Stimulated activated CD8-positive, alpha-beta memory T cell treated with anti-CD3 and anti-CD28 coated beads, Interleukin-7, amount 100 ng/mL, for 24 hours (primary cell): ENCODE measurements around the gene CELF1.
"Not testable (repeated sequence)": the region's sequence is repeated elsewhere in the genome, so short reads cannot be mapped to it uniquely, and the experiment has no call there.

Source experiments
- DNase-seq: peaks from one replicate; pipeline ENCODE4 v3.0.0-alpha.2; 2020; ENCODE audit warnings: low read depth

Gene CELF1

GRCh38 chr11:47538741-47539565 lies 14.0 kb downstream of the CELF1 start:
- DNase-seq, result no peak

- DNase-seq, result no peak
These were observed 16.0 kb downstream of the CELF1 start for GRCh38 chr11:47536915-47537314.

GRCh38 chr11:47534704-47535251 lies 18.2 kb downstream of the CELF1 start:
- DNase-seq, result no peak

- DNase-seq, result no peak
These were observed 19.2 kb downstream of the CELF1 start for GRCh38 chr11:47533690-47534151.

GRCh38 chr11:47532597-47533213 lies 20.2 kb downstream of the CELF1 start:
- no peak for DNase-seq

- no peak for DNase-seq
These were observed 21.3 kb downstream of the CELF1 start for GRCh38 chr11:47531666-47532065.

GRCh38 chr11:47530721-47531120 lies 22.2 kb downstream of the CELF1 start:
- DNase-seq, result not testable (repeated sequence)

GRCh38 chr11:47529951-47530350 lies 23.0 kb downstream of the CELF1 start:
- no peak for DNase-seq

GRCh38 chr11:47527186-47527585 lies 25.7 kb downstream of the CELF1 start:
- DNase-seq, result no peak

- DNase-seq, result not testable (repeated sequence)
These were observed 26.9 kb downstream of the CELF1 start for GRCh38 chr11:47526032-47526431.

- no peak for DNase-seq
These were observed 28.5 kb downstream of the CELF1 start for GRCh38 chr11:47524291-47524874.

GRCh38 chr11:47523490-47524225 lies 29.3 kb downstream of the CELF1 start:
- no peak for DNase-seq

- DNase-seq, result no peak
These were observed 34.5 kb downstream of the CELF1 start for GRCh38 chr11:47518212-47518964.

- DNase-seq, result no peak
These were observed 35.7 kb downstream of the CELF1 start for GRCh38 chr11:47516984-47517853.

- no peak for DNase-seq
These were observed 36.8 kb downstream of the CELF1 start for GRCh38 chr11:47516155-47516554.

GRCh38 chr11:47514825-47515647 lies 37.9 kb downstream of the CELF1 start:
- DNase-seq, result no peak

GRCh38 chr11:47512701-47513100 lies 40.2 kb downstream of the CELF1 start:
- no peak for DNase-seq

- no peak for DNase-seq
These were observed 41.0 kb downstream of the CELF1 start for GRCh38 chr11:47511917-47512316.

GRCh38 chr11:47510209-47510608 lies 42.7 kb downstream of the CELF1 start:
- DNase-seq, result no peak
